RPMI8226 (cell line): ENCODE measurements around the gene MTERF4.

ENCODE experiments used
- DNase-seq: peaks from one replicate; pipeline ENCODE4 v3.0.0-alpha.2; 2015

MTERF4 gene

DNA sequence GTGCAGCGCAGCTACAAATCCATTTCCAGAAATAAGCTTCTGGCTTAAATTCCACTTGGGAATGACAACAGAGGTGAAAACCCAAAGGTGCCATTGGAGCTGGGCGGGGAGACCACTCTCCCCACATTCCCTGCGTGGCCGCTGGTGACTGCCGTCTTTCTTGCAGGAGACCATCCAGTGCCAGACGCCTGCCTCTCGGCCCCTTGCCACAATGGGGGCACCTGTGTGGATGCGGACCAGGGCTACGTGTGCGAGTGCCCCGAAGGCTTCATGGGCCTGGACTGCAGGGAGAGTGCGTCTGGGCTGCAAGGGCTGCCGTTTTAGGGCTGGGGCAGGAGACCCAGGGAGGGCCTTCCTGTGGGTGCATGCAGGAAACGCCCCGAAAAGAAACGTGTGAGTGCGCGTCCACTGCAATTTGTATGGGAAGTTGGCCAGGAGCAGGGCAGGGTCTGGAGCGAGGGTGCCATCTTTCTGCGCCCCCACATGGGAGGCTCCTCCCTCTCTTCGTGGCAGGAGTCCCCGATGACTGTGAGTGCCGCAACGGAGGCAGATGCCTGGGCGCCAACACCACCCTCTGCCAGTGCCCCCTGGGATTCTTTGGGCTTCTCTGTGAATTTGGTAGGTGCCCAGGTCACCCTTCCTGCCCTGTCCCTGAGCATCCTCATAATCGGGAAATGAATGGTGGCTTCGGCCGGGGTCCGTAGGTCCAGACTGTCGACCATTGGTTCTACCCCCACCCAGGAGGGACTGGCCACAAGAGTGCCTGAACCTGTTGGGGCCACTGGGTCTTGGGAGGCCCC is 53.7 kb downstream of the MTERF4 start:
- DNase-seq = no peak

DNA sequence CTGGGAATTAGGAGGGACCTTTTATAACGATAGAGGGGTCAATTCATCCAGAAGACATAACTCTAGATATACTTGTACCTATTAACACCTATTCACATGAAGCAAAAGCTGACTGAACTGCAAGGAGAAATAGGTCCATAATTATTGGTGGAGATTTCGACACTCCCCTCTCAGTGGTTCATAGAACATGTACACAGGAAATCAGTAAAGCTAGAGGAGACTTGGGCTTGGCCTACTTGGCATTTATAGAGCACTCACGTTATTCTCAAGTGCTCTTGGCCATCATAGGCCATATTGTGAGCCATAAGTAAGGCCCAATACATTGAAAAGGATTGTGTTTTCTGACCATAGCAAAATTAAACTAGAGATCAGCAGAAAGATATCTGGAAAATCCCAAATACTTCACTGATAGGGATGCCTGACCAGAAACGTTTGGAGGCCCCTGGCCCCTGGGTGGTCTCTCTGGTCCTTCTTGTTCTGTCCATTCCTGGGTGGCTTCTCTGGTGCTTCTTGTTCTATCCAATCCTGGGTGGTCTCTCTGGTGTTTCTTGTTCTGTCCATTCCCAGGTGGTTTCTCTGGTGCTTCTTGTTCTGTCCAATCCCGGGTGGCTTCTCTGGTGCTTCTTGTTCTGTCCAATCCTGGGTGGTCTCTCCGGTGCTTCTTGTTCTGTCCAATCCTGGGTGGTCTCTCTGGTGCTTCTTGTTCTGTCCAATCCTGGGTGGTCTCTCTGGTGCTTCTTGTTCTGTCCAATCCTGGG is 54.7 kb downstream of the MTERF4 start:
- no peak for DNase-seq
